H9 (cell line): Measurements from ENCODE around the gene LPAR1. TPM values are rescaled to one million over a fixed set of nuclear protein-coding genes. Genes with fewer than 3 reads are reported as not detected.

Experiments used
- DNase-seq: peaks from one replicate; pipeline ENCODE4 v3.0.0-alpha.2; 2017
- H2AFZ ChIP-seq: one replicate; pipeline ENCODE4 v1.6.1; 2013; ENCODE audit warnings: mild to moderate bottlenecking, low read length, control low read depth, moderate library complexity
- H2AK5ac ChIP-seq: 2 replicates; pipeline ENCODE4 v1.6.1; 2013; ENCODE audit warnings: low read length, control low read depth, mixed read lengths; ENCODE audit not compliant: insufficient read length
- H2BK120ac ChIP-seq: one replicate; pipeline ENCODE4 v1.6.1; 2013; ENCODE audit warnings: low read depth, mild to moderate bottlenecking, low read length, control low read depth, inconsistent platforms; ENCODE audit not compliant: poor library complexity, severe bottlenecking
- H2BK12ac ChIP-seq: 2 replicates; pipeline ENCODE4 v1.6.1; 2013; ENCODE audit warnings: low read length, control low read depth, mixed read lengths, low read depth; ENCODE audit not compliant: insufficient read length
- H2BK15ac ChIP-seq: 2 replicates; pipeline ENCODE4 v1.6.1; 2013; ENCODE audit warnings: low read depth, low read length, control low read depth
- H2BK20ac ChIP-seq: one replicate; pipeline ENCODE4 v1.6.1; 2013; ENCODE audit warnings: low read depth, mild to moderate bottlenecking, low read length, control low read depth, inconsistent platforms; ENCODE audit not compliant: poor library complexity, severe bottlenecking
- H2BK5ac ChIP-seq: 2 replicates; pipeline ENCODE4 v1.6.1; 2013; ENCODE audit warnings: low read length, control low read depth, mixed read lengths; ENCODE audit not compliant: insufficient read length
- H3K14ac ChIP-seq: 2 replicates; pipeline ENCODE4 v1.6.1; 2013; ENCODE audit warnings: low read length, control low read depth; ENCODE audit not compliant: insufficient read depth
- H3K18ac ChIP-seq: 2 replicates; pipeline ENCODE4 v1.6.1; 2013; ENCODE audit warnings: low read depth, mild to moderate bottlenecking, mixed read lengths, low read length, control low read depth; ENCODE audit not compliant: insufficient read length
- H3K23ac ChIP-seq: 2 replicates; pipeline ENCODE4 v1.6.1; 2013; ENCODE audit warnings: low read length, control low read depth, mixed read lengths, low read depth; ENCODE audit not compliant: insufficient read length
- H3K23me2 ChIP-seq: 2 replicates; pipeline ENCODE4 v1.6.1; 2013; ENCODE audit warnings: low read depth, mild to moderate bottlenecking, mixed read lengths, low read length, control low read depth; ENCODE audit not compliant: insufficient read length, poor library complexity, severe bottlenecking
- H3K27ac ChIP-seq: 2 replicates; pipeline ENCODE4 v1.5.1; 2013; ENCODE audit warnings: low read length, control low read depth, mixed read lengths, low read depth; ENCODE audit not compliant: insufficient read length
- H3K27me3 ChIP-seq: 2 replicates; pipeline ENCODE4 v1.6.1; 2013; ENCODE audit warnings: low read length, control low read depth, inconsistent platforms; ENCODE audit not compliant: insufficient read depth
- H3K4ac ChIP-seq: 2 replicates; pipeline ENCODE4 v1.6.1; 2013; ENCODE audit warnings: low read depth, mild to moderate bottlenecking, control low read depth, inconsistent platforms, low read length, moderate library complexity
- H3K4me1 ChIP-seq: 2 replicates; pipeline ENCODE4 v1.6.1; 2013; ENCODE audit warnings: low read length, control low read depth, inconsistent platforms; ENCODE audit not compliant: insufficient read depth
- H3K4me2 ChIP-seq: 2 replicates; pipeline ENCODE4 v1.6.1; 2013; ENCODE audit warnings: low read length, control low read depth, mixed read lengths; ENCODE audit not compliant: insufficient read length, insufficient read depth
- H3K56ac ChIP-seq: 2 replicates; pipeline ENCODE4 v1.6.1; 2013; ENCODE audit warnings: low read depth, mild to moderate bottlenecking, mixed read lengths, low read length, control low read depth; ENCODE audit not compliant: insufficient read length
- H3K79me1 ChIP-seq: 2 replicates; pipeline ENCODE4 v1.6.1; 2013; ENCODE audit warnings: low read depth, mild to moderate bottlenecking, moderate library complexity, low read length, control low read depth, inconsistent platforms; ENCODE audit not compliant: insufficient read depth, poor library complexity, severe bottlenecking
- H3K79me2 ChIP-seq: 2 replicates; pipeline ENCODE4 v1.6.1; 2013; ENCODE audit warnings: low read length, control low read depth, inconsistent platforms; ENCODE audit not compliant: insufficient read depth
- H3K9ac ChIP-seq: 2 replicates; pipeline ENCODE4 v1.6.1; 2013; ENCODE audit warnings: low read length, control low read depth, mixed read lengths; ENCODE audit not compliant: insufficient read length; ENCODE audit errors: extremely low read depth
- H3K9me3 ChIP-seq: one replicate; pipeline ENCODE4 v1.6.1; 2013; ENCODE audit warnings: low read depth, low read length, inconsistent platforms; ENCODE audit not compliant: control insufficient read depth
- H3T11ph ChIP-seq: one replicate; pipeline ENCODE4 v1.6.1; 2013; ENCODE audit warnings: mild to moderate bottlenecking, low read length, control low read depth, inconsistent platforms
- H4K20me1 ChIP-seq: one replicate; pipeline ENCODE4 v1.6.1; 2013; ENCODE audit not compliant: control insufficient read depth, insufficient read length, insufficient read depth
- H4K5ac ChIP-seq: 2 replicates; pipeline ENCODE4 v1.6.1; 2013; ENCODE audit warnings: low read depth, mild to moderate bottlenecking, mixed read lengths, low read length, control low read depth; ENCODE audit not compliant: insufficient read length
- H4K8ac ChIP-seq: replicated peaks from 2 replicates; pipeline ENCODE4 v1.6.1; 2013; ENCODE audit warnings: low read length, control low read depth, mixed read lengths, low read depth; ENCODE audit not compliant: insufficient read length
- H4K91ac ChIP-seq: 2 replicates; pipeline ENCODE4 v1.6.1; 2013; ENCODE audit warnings: low read depth, mild to moderate bottlenecking, moderate library complexity, mixed read lengths, low read length, control low read depth; ENCODE audit not compliant: insufficient read length
- H3K27ac Mint-ChIP-seq, 3 experiments: 2 replicates in 2 of 3; 3 replicates in 1 of 3; pipeline ENCODE4 v1.8.0; 2020 to 2021; ENCODE audit warnings: mixed read lengths in 3 of 3, mild to moderate bottlenecking in 1 of 3, moderate library complexity in 1 of 3
- H3K27me3 Mint-ChIP-seq: 2 replicates; pipeline ENCODE4 v1.8.0; 2021; ENCODE audit warnings: low read depth, mild to moderate bottlenecking, moderate library complexity, mixed read lengths
- H3K36me3 Mint-ChIP-seq, 3 experiments: 2 replicates in 2 of 3; 3 replicates in 1 of 3; pipeline ENCODE4 v1.8.0; 2020 to 2021; ENCODE audit warnings: low read depth in 3 of 3, mixed read lengths in 3 of 3; ENCODE audit not compliant: insufficient read depth in 1 of 3
- H3K4me1 Mint-ChIP-seq, 2 experiments: 2 replicates each; pipeline ENCODE4 v1.8.0; 2020; ENCODE audit warnings: mixed read lengths in 2 of 2
- H3K4me3 Mint-ChIP-seq, 2 experiments: 2 replicates in 1 of 2; 3 replicates in 1 of 2; pipeline ENCODE4 v1.8.0; 2020 to 2021; ENCODE audit warnings: mild to moderate bottlenecking in 2 of 2, mixed read lengths in 2 of 2, moderate library complexity in 1 of 2
- H3K9me3 Mint-ChIP-seq, 2 experiments: 2 replicates in 1 of 2; 3 replicates in 1 of 2; pipeline ENCODE4 v1.8.0; 2020; ENCODE audit warnings: mild to moderate bottlenecking in 2 of 2, mixed read lengths in 2 of 2, moderate library complexity in 1 of 2
- WGBS: extraction: QIAGEN DNeasy Blood & Tissue Kit; methylation state at CpG from one replicate; pipeline ENCODE4 v1.1.7; 2013; ENCODE audit warnings: missing lambda C conversion rate, low lambda C conversion rate, mixed read lengths; ENCODE audit not compliant: insufficient read length; ENCODE audit errors: extremely low coverage; 5-methylcytosine and 5-hydroxymethylcytosine counted together
- total RNA-seq: library from RNA; stranded (reverse); gene quantifications from 2 replicates; pipeline ENCODE4 v1.2.1, GENCODE V29; 2021
- TF ChIP-seq, protein P1 (sequence below): fragments of 200-600 bp; sonication (generic); conservative IDR thresholded peaks from 3 replicates; pipeline ENCODE4 v1.8.0; 2021; ENCODE audit warnings: antibody characterized with exemption, mild to moderate bottlenecking

LPAR1 gene
- total RNA-seq, 1 experiment from 2014 or later, result 1.3 TPM

DNA sequence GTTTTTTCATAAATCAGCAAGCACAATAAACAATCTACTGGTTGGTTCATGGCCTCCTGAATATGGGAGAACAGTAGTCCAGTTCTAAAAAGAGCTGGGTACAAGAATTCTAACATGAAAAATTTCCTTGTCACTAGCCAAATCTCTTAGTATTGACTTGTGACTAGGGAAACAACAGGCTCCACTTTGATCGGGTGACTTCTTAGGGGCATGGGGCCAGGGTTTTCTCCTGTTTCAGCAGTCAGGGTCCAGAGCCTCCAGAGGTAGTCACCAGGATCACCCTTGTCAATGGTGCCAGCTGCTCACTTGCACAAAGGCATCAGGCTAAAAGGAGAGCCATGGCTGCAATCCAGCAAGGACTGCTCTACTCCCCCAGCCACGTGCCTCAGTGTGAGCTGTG is 38.1 kb downstream of the LPAR1 start:
- H2BK5ac ChIP-seq, result no peak overlapping the region
- H2BK120ac ChIP-seq, result no peak overlapping the region
- no peak overlapping the region for H2AK5ac ChIP-seq
- H3K9me3 Mint-ChIP-seq, result no peaks in the 10 kb centered on the region
- H3K4me1 Mint-ChIP-seq, result peaks cover 24 to 27% of the 10 kb centered on the region in 2 experiments
- no peak overlapping the region for H3K27ac Mint-ChIP-seq
- no peaks in the 10 kb centered on the region for H3K79me1 ChIP-seq
- TF ChIP-seq, protein P1, sequence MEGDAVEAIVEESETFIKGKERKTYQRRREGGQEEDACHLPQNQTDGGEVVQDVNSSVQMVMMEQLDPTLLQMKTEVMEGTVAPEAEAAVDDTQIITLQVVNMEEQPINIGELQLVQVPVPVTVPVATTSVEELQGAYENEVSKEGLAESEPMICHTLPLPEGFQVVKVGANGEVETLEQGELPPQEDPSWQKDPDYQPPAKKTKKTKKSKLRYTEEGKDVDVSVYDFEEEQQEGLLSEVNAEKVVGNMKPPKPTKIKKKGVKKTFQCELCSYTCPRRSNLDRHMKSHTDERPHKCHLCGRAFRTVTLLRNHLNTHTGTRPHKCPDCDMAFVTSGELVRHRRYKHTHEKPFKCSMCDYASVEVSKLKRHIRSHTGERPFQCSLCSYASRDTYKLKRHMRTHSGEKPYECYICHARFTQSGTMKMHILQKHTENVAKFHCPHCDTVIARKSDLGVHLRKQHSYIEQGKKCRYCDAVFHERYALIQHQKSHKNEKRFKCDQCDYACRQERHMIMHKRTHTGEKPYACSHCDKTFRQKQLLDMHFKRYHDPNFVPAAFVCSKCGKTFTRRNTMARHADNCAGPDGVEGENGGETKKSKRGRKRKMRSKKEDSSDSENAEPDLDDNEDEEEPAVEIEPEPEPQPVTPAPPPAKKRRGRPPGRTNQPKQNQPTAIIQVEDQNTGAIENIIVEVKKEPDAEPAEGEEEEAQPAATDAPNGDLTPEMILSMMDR, result no peak
- no peak overlapping the region for H2BK20ac ChIP-seq
- H3K27me3 ChIP-seq, result no peaks in the 10 kb centered on the region
- H3K79me2 ChIP-seq, result no peaks in the 10 kb centered on the region
- no peak overlapping the region for H2BK15ac ChIP-seq
- H3T11ph ChIP-seq, result no peak overlapping the region
- no peaks in the 10 kb centered on the region for H4K20me1 ChIP-seq
- no peak overlapping the region for H3K4me3 Mint-ChIP-seq
- H3K18ac ChIP-seq, result no peak overlapping the region
- no peaks in the 10 kb centered on the region for H3K36me3 Mint-ChIP-seq
- H3K56ac ChIP-seq, result no peak overlapping the region
- no peak overlapping the region for H4K8ac ChIP-seq
- no peak overlapping the region for H2BK12ac ChIP-seq
- DNase-seq, result no peak
- no peaks in the 10 kb centered on the region for H3K9me3 ChIP-seq
- H3K14ac ChIP-seq, result no peak overlapping the region
- no peak overlapping the region for H3K9ac ChIP-seq
- no peak overlapping the region for H4K91ac ChIP-seq
- 0 out of 2 replicates have a peak, but pooled peaks cover 1% of the 10 kb centered on the region for H3K27me3 Mint-ChIP-seq
- H3K27ac ChIP-seq, result no peak overlapping the region
- no peaks in the 10 kb centered on the region for H3K4me1 ChIP-seq
- H3K4ac ChIP-seq, result no peak overlapping the region
- WGBS, result no CpG with 5 or more reads among the region's 2 CpGs
- H3K23me2 ChIP-seq, result no peaks in the 10 kb centered on the region
- no peak overlapping the region for H2AFZ ChIP-seq
- no peak overlapping the region for H3K23ac ChIP-seq
- H4K5ac ChIP-seq, result no peak overlapping the region
- H3K4me2 ChIP-seq, result no peak overlapping the region
